NT2/D1 (cell line): Measurements from ENCODE around the gene CCDC91.
"Not testable (repeated sequence)": the region's sequence is repeated elsewhere in the genome, so short reads cannot be mapped to it uniquely, and the experiment has no call there.

Experiments used
- SUZ12 ChIP-seq: IDR thresholded peaks from 2 replicates; pipeline ENCODE4 v1.6.1; 2011; ENCODE audit not compliant: insufficient read length, insufficient read depth; ENCODE audit errors: extremely low read depth
- YY1 ChIP-seq: IDR thresholded peaks from 2 replicates; pipeline ENCODE4 v1.6.1; 2011; ENCODE audit not compliant: insufficient read length, insufficient read depth
- ZNF274 ChIP-seq: IDR thresholded peaks from 2 replicates; pipeline ENCODE4 v1.6.1; 2011; ENCODE audit warnings: mild to moderate bottlenecking, low read depth, low read length

GRCh38 chr12:28330232-28330631, 140.0 kb downstream of the CCDC91 start:
- not testable (repeated sequence) for TF ChIP-seq ZNF274, YY1, SUZ12
